Myocyte (in vitro differentiated cells): ENCODE measurements around the gene TAS2R9. TPM values are rescaled to one million over a fixed set of nuclear protein-coding genes. Genes with fewer than 3 reads are reported as not detected.
"Not testable (repeated sequence)": the region's sequence is repeated elsewhere in the genome, so short reads cannot be mapped to it uniquely, and the experiment has no call there.

Experiments
- DNase-seq: peaks from one replicate; pipeline ENCODE4 v3.0.0-alpha.2; 2012; ENCODE audit warnings: low read depth
- polyA plus RNA-seq: library from polyadenylated mRNA; unstranded; fragments of >200 nt; gene quantifications from one replicate; pipeline ENCODE4 v1.2.1, GENCODE V29; 2012; ENCODE audit warnings: missing spikeins
- total RNA-seq: library from RNA; depleted of rRNA; stranded (reverse); fragments of >200 nt; gene quantifications from 2 replicates; pipeline ENCODE4 v1.2.3, GENCODE V29; 2014

TAS2R9 gene
- total RNA-seq = not detected in 2 replicates
- not detected for polyA plus RNA-seq

DNA sequence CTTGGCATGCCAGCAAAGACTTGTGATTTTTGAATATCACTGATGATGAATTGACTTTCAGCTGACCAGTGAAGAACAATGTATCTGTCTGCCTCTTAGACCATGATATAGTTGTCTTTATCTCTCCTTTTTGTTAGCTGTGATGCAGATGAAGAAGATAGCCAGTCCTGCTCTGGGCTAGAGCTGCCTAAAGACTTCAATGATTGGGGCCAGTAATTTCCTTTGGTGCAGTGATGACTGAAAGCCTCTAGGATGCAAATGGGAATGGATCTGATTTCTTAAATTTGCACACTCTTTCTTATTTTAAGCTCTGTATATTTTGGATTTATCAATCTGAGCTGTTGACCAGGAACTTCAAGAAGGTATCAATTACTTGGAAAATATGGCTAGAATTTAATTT is at the start of gene TAS2R9:
Gene TAS2R9, minus strand, starts transcription at position 101 of the 400 bp plus-strand sequence. Its CDS starts 93 bp downstream, at position 8.
- no peak for DNase-seq

GRCh38 chr12:10855807-10856206 is 45.8 kb upstream of the TAS2R9 start:
- DNase-seq = no peak

- peak; percentile 9 for DNase-seq
Measured at GRCh38 chr12:10853776-10854175, 43.8 kb upstream of the TAS2R9 start.

- peak; percentile 17 for DNase-seq
Measured at GRCh38 chr12:10851243-10851858, 41.4 kb upstream of the TAS2R9 start.

DNA sequence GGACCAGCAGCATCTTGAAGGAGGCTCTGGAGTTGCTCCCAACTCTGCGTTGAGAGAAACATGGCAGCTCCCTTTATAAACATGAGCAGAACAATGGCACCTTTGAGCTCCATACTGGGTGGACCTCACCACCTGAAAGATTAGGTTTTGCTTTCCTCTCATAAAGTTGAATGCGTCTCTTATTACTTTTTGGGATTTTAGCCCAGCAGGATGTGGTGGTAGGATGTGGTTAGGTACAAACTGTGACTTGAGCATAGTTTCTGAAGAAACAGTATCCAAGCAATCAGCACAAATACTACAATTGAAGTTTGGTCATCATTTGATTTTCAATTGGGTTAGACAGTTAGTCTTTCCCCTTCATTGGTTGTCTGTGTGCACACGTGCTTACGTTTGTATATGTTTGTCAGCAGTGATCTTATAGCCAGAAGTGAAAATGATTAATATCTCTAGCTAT is 39.5 kb upstream of the TAS2R9 start, which contains the start of gene PRR4:
Gene PRR4, minus strand, starts transcription at position 51 of the 454 bp plus-strand sequence. Its CDS starts 38 bp downstream, at position 13.
- peak; percentile 17 for DNase-seq

- DNase-seq = peak; percentile 88
Measured at GRCh38 chr12:10847744-10848143, 37.8 kb upstream of the TAS2R9 start.

DNA sequence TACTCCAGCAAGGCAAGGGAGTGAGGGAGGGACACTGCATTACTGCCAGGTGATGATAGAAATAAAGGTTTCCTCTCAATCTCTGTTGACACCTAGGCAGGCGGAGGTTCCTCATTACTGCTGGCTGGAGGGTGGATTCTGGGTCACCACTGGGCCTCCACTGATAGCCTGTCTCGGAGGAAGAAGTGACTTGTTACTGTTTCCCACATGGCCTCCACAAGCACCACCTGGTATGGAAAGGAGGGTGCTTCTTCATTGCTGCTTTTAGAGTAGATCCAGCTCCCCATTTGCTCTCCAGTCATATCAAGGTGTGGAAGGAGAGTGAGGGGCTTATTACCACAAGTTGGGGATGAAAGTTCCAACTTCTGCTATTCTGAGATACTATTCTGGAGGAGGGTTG is 32.9 kb upstream of the TAS2R9 start:
- no peak for DNase-seq

GRCh38 chr12:10838461-10838860 is 28.5 kb upstream of the TAS2R9 start:
- no peak for DNase-seq

- no peak for DNase-seq
Measured at GRCh38 chr12:10829994-10830393, 20.0 kb upstream of the TAS2R9 start.

GRCh38 chr12:10826258-10826657 is 16.3 kb upstream of the TAS2R9 start, which contains the start of gene TAS2R10:
TSS of gene TAS2R10 (minus strand) at chr12:10826358. CDS start at chr12:10826269, 89 bp downstream.
- no peak for DNase-seq

- DNase-seq = no peak
Measured at GRCh38 chr12:10824957-10825356, 15.0 kb upstream of the TAS2R9 start.

DNA sequence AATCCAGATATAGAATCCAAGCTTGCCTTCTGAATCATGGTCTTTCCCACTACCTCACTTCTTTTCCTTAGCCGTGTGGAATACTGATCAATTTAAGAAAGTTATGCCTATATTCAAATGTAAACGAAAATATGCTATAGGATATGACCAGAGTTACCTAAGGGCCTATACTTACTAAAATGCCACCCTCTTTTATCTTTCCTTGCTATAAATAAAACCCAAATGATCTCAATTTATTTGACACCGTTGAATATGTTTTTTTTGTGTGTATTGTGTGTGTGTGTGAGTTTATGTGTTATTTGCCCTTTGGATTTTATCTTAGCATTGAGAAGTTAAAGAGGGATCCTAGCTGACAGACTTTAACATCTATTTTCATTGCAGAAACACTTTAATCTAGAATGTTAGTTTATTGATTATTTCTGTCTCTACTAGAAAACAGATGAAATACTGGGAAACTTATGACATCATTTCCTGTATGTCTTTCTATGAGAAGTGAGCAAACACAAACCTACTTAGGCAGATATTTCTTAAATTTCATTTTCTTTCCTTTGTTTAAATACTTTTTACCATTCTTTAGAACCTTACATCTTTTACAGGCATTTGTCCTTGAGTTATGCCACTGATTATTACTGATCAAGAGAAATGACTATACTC is 2.0 kb upstream of the TAS2R9 start:
- DNase-seq = no peak

DNA sequence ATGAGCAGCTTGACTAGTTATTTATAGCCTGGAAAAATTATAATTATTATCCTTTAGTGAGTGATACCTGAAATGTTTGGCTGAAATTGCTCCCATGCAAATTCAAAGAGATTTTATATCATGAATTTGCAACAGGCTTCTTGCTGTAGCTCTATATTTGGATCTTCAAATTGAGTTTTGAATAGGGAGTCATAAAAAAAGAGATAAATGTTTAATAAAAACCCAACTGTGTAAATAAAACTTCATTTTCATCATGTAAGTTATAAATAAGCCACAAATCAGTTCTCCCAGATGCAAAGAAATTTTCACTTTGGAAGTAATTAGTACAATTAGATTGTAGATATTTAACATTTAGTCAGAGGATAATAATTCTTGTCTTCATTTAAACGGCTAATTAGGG is 2.8 kb downstream of the TAS2R9 start, which contains the start of gene TAS2R8:
Gene TAS2R8, minus strand, starts transcription at position 101 of the 400 bp plus-strand sequence. CDS start 306 bp downstream, outside the sequence.
- no peak for DNase-seq

GRCh38 chr12:10802587-10802986 is 7.4 kb downstream of the TAS2R9 start, which contains the start of gene TAS2R7:
TSS of gene TAS2R7 (minus strand) at chr12:10802627. CDS start at chr12:10802570, 57 bp downstream.
- no peak for DNase-seq

- no peak for DNase-seq
Measured at GRCh38 chr12:10801741-10802140, 8.2 kb downstream of the TAS2R9 start.

- DNase-seq = no peak
Measured at GRCh38 chr12:10794222-10794621, 15.7 kb downstream of the TAS2R9 start.

GRCh38 chr12:10791769-10792168 is 18.2 kb downstream of the TAS2R9 start:
- not testable (repeated sequence) for DNase-seq

DNA sequence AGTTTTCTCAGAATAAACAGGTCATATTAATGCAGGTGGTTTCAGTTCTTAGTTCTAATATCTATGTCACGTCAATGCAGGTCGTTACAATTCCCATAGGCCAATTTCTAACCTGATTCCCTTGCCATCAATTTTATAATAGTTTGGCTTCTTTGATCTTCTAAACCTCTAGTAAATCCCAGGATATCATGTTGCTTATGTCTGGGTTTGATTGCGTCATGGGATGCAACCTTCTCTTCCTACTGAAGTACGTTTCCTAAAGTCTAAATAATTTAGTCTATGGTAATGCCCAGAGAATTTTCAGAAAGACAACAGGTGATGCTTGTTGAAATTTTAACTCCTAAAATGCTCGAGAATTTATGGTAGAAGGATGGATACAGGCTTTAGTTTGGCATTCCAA is 26.7 kb downstream of the TAS2R9 start:
- DNase-seq = no peak

- DNase-seq = peak; percentile 12
Measured at GRCh38 chr12:10779103-10779502, 30.9 kb downstream of the TAS2R9 start.

- DNase-seq = peak; percentile 70
Measured at GRCh38 chr12:10771132-10771733, 38.7 kb downstream of the TAS2R9 start.

GRCh38 chr12:10759657-10760056 is 50.3 kb downstream of the TAS2R9 start:
- DNase-seq = no peak
